Measurements from ENCODE around the gene CDH24. TPM values are rescaled to one million over a fixed set of nuclear protein-coding genes. Genes with fewer than 3 reads are reported as not detected.

Gene CDH24
- total and polyA plus RNA-seq, 2 of the 8 experiments (the other 6 are each of a cell fraction or from before 2014, with no cell fraction given) = 18.1 to 27.6 TPM

DNA sequence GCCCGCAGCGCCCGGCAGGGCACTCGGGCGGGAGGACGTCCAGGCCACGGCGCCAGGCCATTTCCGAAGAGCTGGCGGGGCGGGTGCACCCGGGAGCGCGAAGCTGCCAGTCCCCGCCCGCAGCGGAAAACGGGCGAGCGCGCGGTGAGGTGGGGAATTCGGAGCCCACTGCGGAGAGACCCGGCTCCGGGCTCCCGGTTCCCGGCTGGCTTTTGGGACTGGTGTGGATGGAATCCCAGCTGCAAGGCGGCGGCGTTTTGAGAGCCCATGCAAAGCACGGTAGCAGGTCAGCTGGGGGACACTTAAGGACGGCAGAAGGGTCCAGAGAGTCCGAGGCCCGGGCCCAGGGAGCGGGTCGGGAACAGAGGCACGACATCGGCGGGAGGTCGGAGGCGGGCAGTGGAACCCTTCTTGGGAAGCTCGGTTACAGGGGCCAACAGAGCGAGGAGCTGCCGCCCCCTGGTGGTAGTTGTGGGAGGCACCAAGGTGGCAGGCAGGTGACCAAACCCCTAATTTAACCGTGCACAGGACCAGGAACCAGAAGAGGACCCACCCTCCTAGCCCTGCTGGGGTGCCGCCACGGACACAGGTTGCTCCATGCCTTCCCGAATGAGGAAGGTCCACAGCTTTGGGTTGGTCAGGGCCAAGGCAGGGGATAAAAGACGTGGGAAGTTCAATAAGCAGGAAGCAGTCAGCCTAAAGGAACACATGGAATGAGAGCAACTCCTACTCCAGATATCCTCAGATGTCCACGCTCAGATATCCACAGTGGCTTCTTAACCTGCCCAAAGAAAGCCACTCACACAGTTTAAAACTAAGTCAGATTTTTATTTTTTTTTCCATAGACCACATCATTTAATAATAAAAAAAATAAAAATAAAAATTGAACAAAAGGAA, 685 bp upstream of the CDH24 start:
- Histone ChIP-seq H3K79me2 (ENCODE audit: control insufficient read depth in 1 of 2, insufficient read depth in 2 of 2, low read length in 2 of 2) (no peaks in the 10 kb centered on the region), H4K20me1 (replicated peaks in 1 of 2; ENCODE audit: control insufficient read depth in 1 of 2, insufficient read depth in 2 of 2, low read length in 2 of 2) (peaks cover 4 to 8% of the 10 kb centered on the region in 2 experiments), H2BK5ac (ENCODE audit: low read depth, low read length) (no peak overlapping the region; the same call in 1 of the 2 replicates), H3K4me1 (replicated peaks in 1 of 4; ENCODE audit: control insufficient read depth in 3 of 4, insufficient read depth in 4 of 4, low read length in 3 of 4) (peaks cover 0 to 15% (median 4%) of the 10 kb centered on the region in 4 experiments; a peak in 4 of 7 replicates), H4K8ac (ENCODE audit: extremely low read depth, insufficient read depth, low read length) (peak overlapping the region; percentile 72), H3K23ac (ENCODE audit: insufficient read length) (no peak overlapping the region), H3K4me3 (ENCODE audit: extremely low read depth in 1 of 4, insufficient read depth in 2 of 4, low read depth in 3 of 4, low read length in 4 of 4) (peak overlapping the region; percentile 34 to 82 (median 65)), H2BK20ac (ENCODE audit: low read length) (0 out of 2 replicates have a peak overlapping the region, but pooled peaks have one; percentile 13), H3K56ac (replicated peaks; ENCODE audit: insufficient read length, low read depth, low read length) (peak overlapping the region; percentile 60), H3K14ac (ENCODE audit: insufficient read length) (no peak overlapping the region), H3K36me3 (ENCODE audit: control insufficient read depth in 2 of 4, insufficient read depth in 4 of 4, low read length in 3 of 4) (peaks cover 20 to 40% (median 32%) of the 10 kb centered on the region in 4 experiments), H3K18ac (ENCODE audit: extremely low read depth, low read length) (peak overlapping the region; percentile 90), H2BK15ac (ENCODE audit: low read length) (no peak overlapping the region), H3K79me1 (ENCODE audit: low read depth, low read length) (no peaks in the 10 kb centered on the region; the same call in 1 of the 2 replicates), H3K23me2 (ENCODE audit: low read depth, low read length) (peaks cover 12% of the 10 kb centered on the region), H4K5ac (ENCODE audit: insufficient read length, low read depth, low read length) (peak overlapping the region; percentile 47), H2BK120ac (replicated peaks; ENCODE audit: low read depth, low read length) (no peak overlapping the region), H4K91ac (replicated peaks; ENCODE audit: insufficient read length, low read length) (peak overlapping the region; percentile 51), H3K27me3 (replicated peaks in 1 of 4; ENCODE audit: control insufficient read depth in 3 of 4, extremely low read depth in 1 of 4, insufficient read depth in 3 of 4, low read length in 3 of 4) (no peaks in the 10 kb centered on the region; a peak in 1 of 7 replicates), H2AFZ (ENCODE audit: low read length) (no peak overlapping the region), H3K9ac (replicated peaks in 1 of 4; ENCODE audit: extremely low read depth in 1 of 4, low read depth in 3 of 4, low read length in 3 of 4) (peak overlapping the region in 3 of 4 experiments; percentile 52 to 62 (median 58); a peak in 5 of 7 replicates), H3K27ac (ENCODE audit: low read depth, low read length) (peak overlapping the region; percentile 64; the same call in 1 of the 2 replicates), H3K9me3 (ENCODE audit: insufficient read depth in 2 of 2, low read depth in 1 of 2, low read length in 1 of 2) (no peaks in the 10 kb centered on the region), H3K4me2 (ENCODE audit: insufficient read depth in 1 of 2, low read depth in 2 of 2, low read length in 2 of 2) (peak overlapping the region; percentile 89 to 91), H3K4ac (replicated peaks; ENCODE audit: insufficient read length, low read depth, low read length) (no peak overlapping the region), H2AK5ac (ENCODE audit: low read depth, low read length) (no peak overlapping the region), H2BK12ac (ENCODE audit: low read depth, low read length) (no peak overlapping the region)
- peak; percentile 86 to 98 for DNase-seq (ENCODE audit: low read depth in 1 of 2, low spot score in 2 of 2)
- ChIA-PET CTCF (ENCODE audit: partially characterized antibody) (interaction anchor here (0.6 to 29.2 kb wide), 40 partner anchors 9 to 295 kb away, joined by 3 to 785 read pairs (median 4); partner anchors contain the start of genes ACIN1, AJUBA, CEBPE and HAUS4), POLR2A (ENCODE audit: partially characterized antibody) (interaction anchor here (0.6 to 6.2 kb wide), 35 partner anchors 9 to 368 kb away, joined by 3 to 65 read pairs (median 5); partner anchors contain the start of genes ACIN1, AJUBA, C14orf119 and HAUS4)
- no peak for FAIRE-seq
- 4% methylated on average over 45 of the region's 51 CpGs; no CpG with 5 or more reads in 1 of the 2 experiments for WGBS, 2 experiments (ENCODE audit: extremely low coverage in 1 of 2, insufficient coverage in 1 of 2, insufficient read length in 1 of 2, insufficient replicate concordance in 2 of 2, low coverage in 1 of 2, low lambda C conversion rate in 2 of 2, missing lambda C conversion rate in 1 of 2)
- TF ChIP-seq EZH2 (IDR thresholded peaks at IDR 0.05; ENCODE audit: low read depth, low read length, severe bottlenecking) = no peak
- no peak for TF ChIP-seq TEAD4 (IDR thresholded peaks at IDR 0.05; ENCODE audit: low read depth, low read length)
- TF ChIP-seq ATF2 (IDR thresholded peaks at IDR 0.05; ENCODE audit: low read length) = 0 out of 2 replicates have a peak, but pooled peaks have one; percentile 23
- no peak; the same call in 1 of the 2 replicates for TF ChIP-seq SP4 (IDR thresholded peaks at IDR 0.05; ENCODE audit: low read length)
- TF ChIP-seq, protein P1, sequence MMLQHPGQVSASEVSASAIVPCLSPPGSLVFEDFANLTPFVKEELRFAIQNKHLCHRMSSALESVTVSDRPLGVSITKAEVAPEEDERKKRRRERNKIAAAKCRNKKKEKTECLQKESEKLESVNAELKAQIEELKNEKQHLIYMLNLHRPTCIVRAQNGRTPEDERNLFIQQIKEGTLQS (IDR thresholded peaks at IDR 0.05; ENCODE audit: insufficient read depth, low read depth, low read length) = no peak
- TF ChIP-seq POLR2AphosphoS5 (IDR thresholded peaks at IDR 0.05; ENCODE audit: low read depth, low read length) = peak; percentile 84

All from H1 (cell line).